Panc1 (cell line): Measurements from ENCODE around the gene TALDO1. TPM values are rescaled to one million over a fixed set of nuclear protein-coding genes. Genes with fewer than 3 reads are reported as not detected.

Experiments used
- ATAC-seq: fragments of 200-7000 bp; cut with Tn5 transposase; 2 replicates; pipeline ENCODE4 v1.9.1; 2020; ENCODE audit warnings: mild to moderate bottlenecking, moderate library complexity
- BruUV-seq: library from RNA; stranded (reverse); fragments of 400-500 nt; replicated peaks from 2 replicates; lab custom pipeline; 2021; lab: Mats Ljungman, UMichigan
- CTCF ChIA-PET: fragments of 300-600 bp; sonication (Branson Sonifier 250); formaldehyde crosslinking; loops from one replicate; lab custom pipeline; 2022; ENCODE audit warnings: antibody characterized with exemption; lab: Charles Lee
- POLR2A ChIA-PET: fragments of 300-600 bp; sonication (Branson Sonifier 250); formaldehyde crosslinking; loops from one replicate; lab custom pipeline; 2022; ENCODE audit warnings: antibody characterized with exemption; lab: Charles Lee
- DNase-seq: peaks from one replicate; pipeline ENCODE4 v3.0.0-alpha.2; 2010; ENCODE audit warnings: low read depth, low spot score
- H3K27ac ChIP-seq: 2 replicates; pipeline ENCODE4 v1.5.1; 2011; ENCODE audit warnings: mild to moderate bottlenecking, low read length, inconsistent platforms
- H3K27me3 ChIP-seq: fragments of 200-500 bp; sonication (Bioruptor generic); 2 replicates; pipeline ENCODE4 v1.6.0; 2014; ENCODE audit warnings: low read length, inconsistent platforms; ENCODE audit not compliant: control insufficient read depth, insufficient read depth
- H3K36me3 ChIP-seq: fragments of 200-500 bp; sonication (Bioruptor generic); 2 replicates; pipeline ENCODE4 v1.5.1; 2014; ENCODE audit warnings: inconsistent platforms, mild to moderate bottlenecking, low read length, moderate library complexity; ENCODE audit not compliant: control insufficient read depth, insufficient read depth
- H3K4me1 ChIP-seq: 2 replicates; pipeline ENCODE4 v1.5.1; 2011; ENCODE audit warnings: inconsistent platforms, mild to moderate bottlenecking, low read length, moderate library complexity; ENCODE audit not compliant: control insufficient read depth, insufficient read depth
- H3K4me3 ChIP-seq, 2 experiments: 2 replicates each; pipeline ENCODE4 v1.5.1; 2011 to 2012; ENCODE audit warnings: low read depth in 2 of 2, low read length in 2 of 2, mild to moderate bottlenecking in 2 of 2, inconsistent platforms in 1 of 2, moderate library complexity in 1 of 2
- H3K9me3 ChIP-seq: fragments of 200-500 bp; sonication (Bioruptor generic); 2 replicates; pipeline ENCODE4 v1.5.1; 2014; ENCODE audit warnings: low read depth, mild to moderate bottlenecking, inconsistent platforms, low read length, moderate library complexity; ENCODE audit not compliant: control insufficient read depth, insufficient read depth
- CTCF ChIP-seq: fragments of 450-650 bp; IDR thresholded peaks from 2 replicates; pipeline ENCODE4 v1.5.1; 2017; ENCODE audit warnings: mild to moderate bottlenecking
- POLR2AphosphoS5 ChIP-seq: IDR thresholded peaks from 2 replicates; pipeline ENCODE4 v1.6.1; 2012; ENCODE audit warnings: mild to moderate bottlenecking, low read depth, low read length, moderate library complexity
- in situ Hi-C: cut with HindIII; loops from 2 replicates; pipeline ENCODE4 v1.10.0; 2016; ENCODE audit warnings: low sequenced_read_pairs, low pct_unique_long_range_greater_than_20kb
- intact Hi-C: fragments of 100-400 bp; cut with micrococcal nuclease; formaldehyde crosslinking; loops from one replicate; pipeline ENCODE4 v1.10.0; 2022; ENCODE audit not compliant: unreplicated experiment
- total RNA-seq: library from RNA; stranded (reverse); gene quantifications from one replicate; pipeline ENCODE4 v1.2.1, GENCODE V29; 2021; ENCODE audit not compliant: unreplicated experiment
- TF ChIP-seq, protein P1 (sequence below), 2 experiments: IDR thresholded peaks; 2 replicates each; pipeline ENCODE4 v1.6.1; 2011 to 2012; ENCODE audit warnings: low read depth in 2 of 2, control low read depth in 1 of 2, low read length in 1 of 2, mild to moderate bottlenecking in 1 of 2, moderate library complexity in 1 of 2; ENCODE audit not compliant: insufficient read depth in 1 of 2

The TALDO1 gene
- total RNA-seq, 1 experiment from 2014 or later = 257 TPM

DNA sequence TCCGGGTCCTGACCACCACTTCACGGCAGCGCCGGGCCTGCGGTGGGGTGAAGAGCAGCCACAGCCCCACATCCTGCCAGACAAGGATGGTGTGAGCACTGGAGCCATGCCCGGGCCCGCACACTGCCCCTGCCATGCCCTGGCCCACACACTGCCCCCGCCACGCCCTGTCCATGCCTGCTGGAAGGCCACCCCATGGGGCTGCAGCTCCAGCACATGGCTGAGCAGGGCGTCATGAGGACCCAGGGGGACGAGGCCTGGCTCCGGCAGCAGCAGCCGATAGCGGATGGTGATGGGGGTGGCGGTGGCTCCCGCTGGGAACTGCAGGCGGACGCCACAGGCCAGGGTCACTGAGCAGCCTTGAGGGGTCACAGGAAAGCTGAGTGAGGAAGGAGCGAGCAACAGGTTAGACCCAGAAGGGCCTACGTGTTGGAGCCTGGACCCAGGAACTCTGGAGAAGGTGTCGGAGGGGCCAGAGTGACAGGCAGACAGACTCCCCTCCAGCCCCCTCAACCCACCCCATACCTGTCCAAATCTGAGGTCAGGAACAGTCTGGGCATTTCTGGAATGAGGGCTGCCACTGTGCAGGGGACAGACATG is 54.9 kb downstream of the TALDO1 start:
- H3K9me3 ChIP-seq = no peaks in the 10 kb centered on the region
- intact Hi-C loops (no loop called here), in situ Hi-C loops (no loop called here)
- DNase-seq (no peak), ATAC-seq (no peak)
- H3K27ac ChIP-seq = no peak overlapping the region
- H3K4me3 ChIP-seq = no peak overlapping the region
- H3K36me3 ChIP-seq = no peaks in the 10 kb centered on the region
- no TSS peak for BruUV-seq
- H3K4me1 ChIP-seq = peaks cover 35% of the 10 kb centered on the region
- CTCF ChIA-PET = no interaction called here
- TF ChIP-seq, protein P1, sequence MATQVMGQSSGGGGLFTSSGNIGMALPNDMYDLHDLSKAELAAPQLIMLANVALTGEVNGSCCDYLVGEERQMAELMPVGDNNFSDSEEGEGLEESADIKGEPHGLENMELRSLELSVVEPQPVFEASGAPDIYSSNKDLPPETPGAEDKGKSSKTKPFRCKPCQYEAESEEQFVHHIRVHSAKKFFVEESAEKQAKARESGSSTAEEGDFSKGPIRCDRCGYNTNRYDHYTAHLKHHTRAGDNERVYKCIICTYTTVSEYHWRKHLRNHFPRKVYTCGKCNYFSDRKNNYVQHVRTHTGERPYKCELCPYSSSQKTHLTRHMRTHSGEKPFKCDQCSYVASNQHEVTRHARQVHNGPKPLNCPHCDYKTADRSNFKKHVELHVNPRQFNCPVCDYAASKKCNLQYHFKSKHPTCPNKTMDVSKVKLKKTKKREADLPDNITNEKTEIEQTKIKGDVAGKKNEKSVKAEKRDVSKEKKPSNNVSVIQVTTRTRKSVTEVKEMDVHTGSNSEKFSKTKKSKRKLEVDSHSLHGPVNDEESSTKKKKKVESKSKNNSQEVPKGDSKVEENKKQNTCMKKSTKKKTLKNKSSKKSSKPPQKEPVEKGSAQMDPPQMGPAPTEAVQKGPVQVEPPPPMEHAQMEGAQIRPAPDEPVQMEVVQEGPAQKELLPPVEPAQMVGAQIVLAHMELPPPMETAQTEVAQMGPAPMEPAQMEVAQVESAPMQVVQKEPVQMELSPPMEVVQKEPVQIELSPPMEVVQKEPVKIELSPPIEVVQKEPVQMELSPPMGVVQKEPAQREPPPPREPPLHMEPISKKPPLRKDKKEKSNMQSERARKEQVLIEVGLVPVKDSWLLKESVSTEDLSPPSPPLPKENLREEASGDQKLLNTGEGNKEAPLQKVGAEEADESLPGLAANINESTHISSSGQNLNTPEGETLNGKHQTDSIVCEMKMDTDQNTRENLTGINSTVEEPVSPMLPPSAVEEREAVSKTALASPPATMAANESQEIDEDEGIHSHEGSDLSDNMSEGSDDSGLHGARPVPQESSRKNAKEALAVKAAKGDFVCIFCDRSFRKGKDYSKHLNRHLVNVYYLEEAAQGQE (IDR thresholded peaks at IDR 0.05; ENCODE audit: insufficient read depth in 1 of 2, low read depth in 2 of 2, low read length in 1 of 2) = no peak
- no peak for TF ChIP-seq POLR2AphosphoS5
- H3K27me3 ChIP-seq = no peaks in the 10 kb centered on the region
- POLR2A ChIA-PET = no interaction called here

DNA sequence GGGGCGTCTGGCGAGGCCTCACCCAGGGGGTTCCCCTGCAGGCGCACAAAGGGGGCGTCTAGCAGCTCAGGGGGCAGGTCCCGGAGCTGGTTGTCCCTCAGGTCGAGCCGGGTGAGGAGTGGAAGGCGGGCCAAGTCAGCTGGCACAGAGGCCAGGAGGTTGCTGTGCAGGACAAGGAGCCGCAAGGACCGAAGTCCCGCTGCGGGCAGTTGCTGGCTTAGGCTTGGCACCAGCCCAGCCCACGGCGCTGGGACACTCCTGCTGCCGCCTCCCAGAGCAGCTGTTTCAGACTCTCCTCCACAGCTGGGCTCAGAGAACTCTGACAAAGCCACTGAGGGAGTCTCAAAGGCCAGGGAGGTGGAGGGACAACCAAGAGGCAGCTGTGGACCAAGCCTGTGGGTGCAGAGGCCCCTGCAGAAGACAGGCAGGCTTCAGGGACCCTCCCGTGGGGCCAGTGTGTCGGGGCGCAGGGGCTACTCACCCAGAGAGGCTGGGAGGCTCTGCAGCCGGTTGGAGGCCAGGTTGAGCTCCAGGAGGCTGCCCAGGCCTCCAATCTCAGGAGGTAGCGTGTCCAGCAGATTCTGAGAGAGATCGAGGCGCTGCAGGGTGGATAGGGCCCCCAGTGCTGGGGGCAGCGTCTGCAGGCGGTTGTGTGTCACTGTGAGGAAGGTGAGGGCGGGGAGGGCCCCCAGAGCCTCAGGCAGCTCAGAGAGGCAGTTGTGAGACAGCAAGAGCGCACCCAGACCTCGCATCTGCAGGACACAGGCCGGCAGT is 55.6 kb downstream of the TALDO1 start:
- no peak overlapping the region for H3K27ac ChIP-seq
- no peaks in the 10 kb centered on the region for H3K36me3 ChIP-seq
- H3K9me3 ChIP-seq = no peaks in the 10 kb centered on the region
- no peak overlapping the region for H3K4me3 ChIP-seq
- DNase-seq = no peak
- BruUV-seq = no TSS peak
- H3K27me3 ChIP-seq = no peaks in the 10 kb centered on the region
- ChIA-PET POLR2A (no interaction called here), CTCF (no interaction called here)
- in situ Hi-C loops = no loop called here
- intact Hi-C loops = no loop called here
- TF ChIP-seq, protein P1 (IDR thresholded peaks at IDR 0.05; ENCODE audit: insufficient read depth in 1 of 2, low read depth in 2 of 2, low read length in 1 of 2) = 0 out of 4 replicates have a peak, but pooled peaks of 1 of the 2 experiments have one; percentile 16
- no peak for TF ChIP-seq CTCF
- no peak for ATAC-seq
- H3K4me1 ChIP-seq = peaks cover 39% of the 10 kb centered on the region
